T-helper 1 cell treated with Interleukin-12 subunit alpha and Interleukin-12 subunit beta and Interleukin-4 antibody, amounts not matched to agents 30 ng/mL and 1 ng/mL, for 36 hours (primary cell): ENCODE data around the gene RALGAPA1. TPM values are rescaled to one million over a fixed set of nuclear protein-coding genes. Genes with fewer than 3 reads are reported as not detected.
"Not testable (repeated sequence)": the region's sequence is repeated elsewhere in the genome, so short reads cannot be mapped to it uniquely, and the experiment has no call there.

Experiments
- intact Hi-C: fragments of 100-400 bp; cut with micrococcal nuclease; formaldehyde crosslinking; loops from one replicate; pipeline ENCODE4 v1.15.1; 2024
- total RNA-seq: library from RNA; stranded (reverse); gene quantifications from 2 replicates; pipeline ENCODE4 v1.2.3, GENCODE V29; 2022

RALGAPA1 gene
- total RNA-seq, 1 donor from 2014 or later: 57.2 TPM

DNA sequence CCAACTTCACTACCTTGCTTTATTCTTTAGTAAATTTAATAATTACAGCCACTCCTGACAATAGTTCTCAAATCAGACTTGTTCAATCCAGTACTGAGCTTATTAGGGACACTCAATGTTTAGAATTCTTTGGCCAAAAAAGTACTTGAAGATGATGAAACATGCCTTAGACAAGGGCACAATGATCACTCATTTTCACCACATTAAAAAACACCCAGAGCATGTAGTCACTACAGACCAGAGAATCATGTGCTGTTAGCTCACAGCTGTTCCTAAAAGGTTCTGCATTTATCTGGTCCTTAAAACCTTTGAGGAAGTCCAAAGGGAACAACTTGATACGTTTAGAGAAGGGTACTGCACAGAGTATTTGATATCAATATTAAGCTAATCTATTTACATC lies 176.4 kb downstream of the RALGAPA1 start:
- intact Hi-C loops: no loop called here

DNA sequence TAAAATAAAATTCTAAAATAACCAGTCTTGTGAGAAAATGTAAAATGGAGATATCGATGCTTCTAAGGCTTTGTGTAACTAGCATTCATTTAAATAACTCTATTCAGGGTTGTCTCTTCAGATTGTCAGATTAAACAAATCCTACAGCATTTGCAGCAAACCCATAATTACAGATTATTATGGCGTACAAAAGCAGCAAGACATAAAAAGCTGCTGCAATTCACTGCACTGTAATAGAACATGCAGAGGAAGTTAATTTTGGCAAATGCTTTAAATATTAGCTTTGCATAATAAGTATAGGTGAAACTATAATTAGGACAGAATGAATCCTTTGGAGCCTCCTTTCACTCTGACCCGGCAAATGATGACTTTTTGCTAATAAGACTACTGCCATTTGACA lies 176.8 kb downstream of the RALGAPA1 start:
- intact Hi-C loops: no loop called here

DNA sequence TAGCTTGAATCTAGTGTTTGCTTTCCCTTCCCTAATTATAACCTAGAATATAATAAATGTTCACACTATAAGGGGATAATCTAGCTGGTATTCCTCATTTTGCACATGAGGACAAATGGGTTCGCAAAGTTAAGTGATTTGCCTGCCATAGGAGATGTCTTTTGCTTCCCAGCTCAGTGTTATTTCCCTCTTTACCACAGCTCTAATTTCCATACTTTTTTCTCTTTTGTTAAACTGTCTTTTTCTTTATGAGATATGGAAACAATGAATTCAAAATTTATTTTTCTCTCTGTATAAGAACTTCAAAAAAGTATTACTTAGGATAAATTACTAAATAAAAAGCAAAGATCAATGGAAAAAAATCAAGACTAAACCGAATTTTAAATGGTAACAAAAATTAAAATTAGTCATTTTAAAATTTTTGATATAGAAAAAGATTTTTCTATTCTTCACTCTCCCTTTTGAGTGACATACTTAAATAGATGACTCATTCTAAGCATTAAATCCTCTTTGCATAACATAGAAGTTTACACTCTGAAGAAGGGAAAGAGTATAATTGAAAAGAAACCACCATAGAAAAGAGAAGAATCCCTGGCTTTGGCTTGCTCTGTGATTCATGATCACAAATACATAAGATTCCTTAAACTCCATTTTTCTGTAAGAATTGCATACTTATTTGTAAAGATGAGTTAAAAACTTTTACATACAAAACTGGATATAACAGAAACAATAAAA lies 177.9 kb downstream of the RALGAPA1 start:
- intact Hi-C loops: no loop called here

DNA sequence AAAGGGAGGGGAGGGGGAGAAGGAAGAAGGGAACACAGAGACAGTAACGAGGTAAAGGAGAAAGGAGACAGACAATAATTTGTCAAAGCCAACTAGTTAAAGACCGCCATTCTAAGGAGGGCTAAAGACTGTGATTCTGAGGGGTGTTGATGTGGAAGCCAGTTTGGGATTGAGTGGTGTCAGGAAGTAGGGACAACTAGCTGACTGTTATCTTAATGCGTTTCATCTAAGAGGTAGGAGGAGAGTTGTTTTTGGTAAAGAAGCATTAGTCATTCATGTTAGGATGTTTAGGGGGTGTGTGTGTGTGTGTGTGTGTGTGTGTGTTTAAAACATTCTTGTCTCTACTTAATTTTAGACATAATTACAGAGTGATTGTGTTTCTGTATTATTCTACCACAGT lies 180.1 kb downstream of the RALGAPA1 start:
- intact Hi-C loops: no loop called here

DNA sequence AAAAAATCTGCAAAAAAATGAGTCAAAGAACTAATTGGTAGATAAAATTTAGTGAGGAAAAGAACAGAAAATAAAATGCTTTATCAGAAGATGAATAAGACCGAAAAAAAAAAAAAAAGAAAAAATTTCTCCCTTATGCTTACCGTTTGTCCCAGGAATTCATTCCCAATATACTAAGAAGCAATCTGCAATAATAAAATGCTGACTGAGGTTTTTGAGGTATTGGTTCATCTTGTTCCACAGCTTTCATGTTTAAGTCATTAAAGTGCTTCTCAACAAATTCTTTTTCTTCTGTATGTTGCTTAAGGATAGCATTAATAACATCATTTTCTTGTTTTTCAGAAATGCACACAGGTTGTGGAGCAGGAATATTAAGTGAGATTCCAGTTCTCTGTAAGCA lies 182.1 kb downstream of the RALGAPA1 start:
- intact Hi-C loops: not testable (repeated sequence)

DNA sequence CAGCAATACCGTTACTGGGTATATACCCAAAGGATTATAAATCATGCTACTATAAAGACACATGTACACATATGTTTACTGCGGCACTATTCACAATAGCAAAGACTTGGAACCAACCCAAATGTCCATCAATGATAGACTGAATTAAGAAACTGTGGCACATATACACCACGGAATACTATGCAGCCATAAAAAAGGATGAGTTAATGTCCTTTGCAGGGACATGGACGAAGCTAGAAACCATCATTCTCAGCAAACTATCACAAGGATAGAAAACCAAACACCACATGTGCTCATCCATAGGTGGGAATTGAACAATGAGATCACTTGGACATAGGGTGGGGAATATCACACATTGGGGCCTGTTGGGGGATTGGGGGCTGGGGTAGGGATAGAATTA lies 187.1 kb downstream of the RALGAPA1 start:
- intact Hi-C loops: not testable (repeated sequence)

DNA sequence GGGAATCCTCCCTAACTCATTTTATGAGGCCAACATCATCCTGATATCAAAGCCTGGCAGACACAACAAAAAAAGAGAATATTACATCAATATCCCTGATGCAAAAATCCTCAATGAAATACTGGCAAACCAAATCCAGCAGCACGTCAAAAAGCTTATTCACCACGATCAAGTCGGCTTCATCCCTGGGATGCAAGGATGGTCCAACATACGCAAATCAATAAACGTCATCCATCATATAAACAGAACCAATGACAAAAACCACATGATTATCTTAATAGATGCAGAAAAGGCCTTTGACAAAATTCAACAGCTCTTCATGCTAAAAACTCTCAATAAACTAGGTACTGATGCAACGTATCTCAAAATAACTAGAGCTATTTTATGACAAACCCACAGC lies 189.1 kb downstream of the RALGAPA1 start:
- intact Hi-C loops: not testable (repeated sequence)

DNA sequence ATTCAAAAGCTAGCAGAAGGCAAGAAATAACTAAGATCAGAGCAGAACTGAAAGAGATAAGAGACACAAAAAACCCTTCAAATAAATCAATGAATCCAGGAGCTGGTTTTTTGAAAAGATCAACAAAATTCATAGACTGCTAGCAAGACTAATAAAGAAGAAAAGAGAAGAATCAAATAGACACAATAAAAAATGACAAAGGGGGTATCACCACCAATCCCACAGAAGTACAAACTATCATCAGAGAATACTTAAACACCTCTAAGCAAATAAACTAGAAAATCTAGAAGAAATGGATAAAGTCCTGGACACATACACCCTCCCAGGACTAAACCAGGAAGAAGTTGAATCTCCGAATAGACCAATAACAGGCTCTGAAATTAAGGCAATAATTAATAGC lies 189.6 kb downstream of the RALGAPA1 start:
- intact Hi-C loops: not testable (repeated sequence)

DNA sequence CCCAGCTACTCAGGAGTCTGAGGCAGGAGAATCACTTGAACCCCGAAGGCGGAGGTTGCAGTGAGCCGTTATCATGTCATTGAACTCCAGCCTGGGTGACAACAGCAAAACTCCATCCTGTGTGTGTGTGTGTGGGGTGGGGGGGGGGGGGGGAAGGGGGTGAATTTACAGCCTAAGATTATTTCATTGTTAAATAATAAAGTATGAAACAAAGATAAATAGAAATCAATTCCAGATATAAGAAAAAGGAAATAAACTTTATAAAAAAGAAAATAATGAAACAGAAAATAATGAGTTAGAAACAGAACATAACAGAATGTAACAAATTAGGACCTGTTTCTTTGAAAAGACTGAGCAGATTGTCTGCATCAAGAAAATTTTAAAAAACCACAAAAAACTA lies 191.6 kb downstream of the RALGAPA1 start:
- intact Hi-C loops: no loop called here

DNA sequence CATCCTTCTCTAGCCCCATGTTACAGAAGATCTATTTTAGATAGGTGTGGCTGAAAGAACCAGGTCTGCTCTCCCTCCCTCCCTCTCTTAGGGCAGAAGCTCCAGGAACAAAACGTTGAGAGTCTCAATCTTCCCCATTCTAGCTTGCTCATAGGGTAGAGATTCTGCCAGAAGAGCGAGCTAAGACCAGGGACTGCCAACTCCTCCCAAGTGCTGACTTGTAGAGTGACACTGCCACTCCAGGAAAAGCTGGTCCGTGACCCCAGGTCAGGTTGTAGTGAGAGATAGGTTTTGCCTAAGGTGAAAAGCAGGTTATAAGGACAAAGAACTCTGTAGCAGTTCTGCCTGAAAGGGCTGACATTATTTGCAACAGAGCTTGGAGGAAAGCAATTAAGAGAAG lies 201.7 kb downstream of the RALGAPA1 start:
- intact Hi-C loops: no loop called here

DNA sequence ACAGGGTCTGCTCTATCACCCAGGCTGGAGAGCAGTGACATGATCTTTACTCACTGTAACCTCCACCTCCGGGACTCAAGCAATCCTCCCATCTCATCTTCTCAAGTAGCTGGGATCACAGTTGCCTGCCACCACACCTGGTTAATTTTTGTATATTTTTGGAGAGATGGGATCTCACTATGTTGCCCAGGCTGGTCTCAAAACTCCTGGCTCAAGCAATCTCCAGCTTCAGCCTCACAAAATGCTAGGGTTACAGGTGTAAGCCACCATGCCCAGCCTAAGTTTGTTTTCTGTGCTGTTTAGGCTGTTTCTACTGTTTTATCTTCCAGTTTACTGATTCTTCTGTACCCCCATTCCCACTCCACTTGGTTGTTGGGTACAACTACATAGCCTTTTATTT lies 208.8 kb downstream of the RALGAPA1 start:
- intact Hi-C loops: no loop called here

DNA sequence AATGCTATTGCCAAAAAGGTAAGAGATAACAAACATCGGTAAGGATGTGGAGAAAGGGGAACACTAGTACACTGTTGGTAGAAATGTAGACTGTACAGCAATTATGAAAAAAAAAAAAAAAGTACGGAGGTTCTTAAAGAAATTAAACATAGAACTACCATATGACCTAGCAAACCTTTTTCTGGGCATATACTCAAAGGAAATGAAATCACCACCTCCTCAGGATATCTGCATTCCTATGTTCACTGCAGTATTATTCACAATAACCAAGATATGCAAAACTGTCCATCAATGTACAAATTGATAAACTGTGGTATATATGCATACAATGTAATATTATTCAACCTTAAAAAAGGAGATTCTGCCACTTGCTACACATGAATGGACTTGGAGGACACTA lies 214.5 kb downstream of the RALGAPA1 start:
- intact Hi-C loops: no loop called here

DNA sequence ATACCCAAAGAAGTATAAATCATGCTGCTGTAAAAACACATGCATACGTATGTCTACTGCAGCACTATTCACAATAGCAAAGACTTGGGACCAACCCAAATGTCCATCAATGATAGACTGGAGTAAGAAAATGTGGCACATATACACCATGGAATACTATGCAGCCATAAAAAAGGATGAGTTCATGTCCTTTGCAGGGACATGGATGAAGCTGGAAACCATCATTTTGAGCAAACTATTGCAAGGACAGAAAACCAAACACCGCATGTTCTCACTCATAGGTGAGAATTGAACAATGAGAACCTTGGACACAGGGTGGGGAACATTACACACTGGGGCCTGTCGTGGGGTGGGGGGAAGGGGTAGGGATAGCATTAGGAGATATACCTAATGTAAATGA lies 221.7 kb downstream of the RALGAPA1 start:
- intact Hi-C loops: not testable (repeated sequence)

DNA sequence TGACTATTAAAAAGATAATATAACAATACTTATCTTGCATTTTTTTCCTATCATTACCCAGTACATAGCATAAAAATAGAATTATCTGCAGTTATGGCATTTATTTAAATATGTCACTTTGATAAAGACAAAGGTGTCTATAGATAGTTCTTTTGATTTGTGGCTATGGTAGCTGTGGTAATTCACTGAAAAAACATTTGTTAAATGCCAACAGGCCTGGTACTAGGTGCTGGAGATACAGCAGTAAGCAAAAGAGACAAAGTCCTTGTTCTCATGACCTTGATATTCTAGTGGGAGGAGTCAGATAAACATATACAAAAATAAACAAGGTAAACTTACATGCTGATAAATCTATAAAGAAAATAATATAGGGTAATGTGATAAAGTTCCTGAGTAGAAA lies 230.5 kb downstream of the RALGAPA1 start:
- intact Hi-C loops: no loop called here

DNA sequence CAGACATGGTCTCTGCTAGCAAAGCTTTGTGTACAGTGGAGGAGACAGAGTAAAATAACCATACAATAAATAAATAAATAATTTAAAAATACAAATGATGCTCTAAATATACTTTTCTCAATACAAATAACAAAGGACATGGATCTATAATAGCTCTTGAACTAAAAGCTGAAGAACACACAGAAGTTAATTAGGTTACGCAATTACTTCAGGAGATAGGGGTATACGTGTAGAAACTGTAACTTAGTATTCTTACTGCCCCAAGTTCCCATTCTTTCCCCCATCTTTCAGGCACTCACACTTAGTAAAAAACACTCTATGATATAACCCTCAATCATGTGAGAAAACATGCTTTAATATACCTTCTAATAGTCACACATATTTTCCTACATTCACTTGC lies 231.0 kb downstream of the RALGAPA1 start:
- intact Hi-C loops: no loop called here

DNA sequence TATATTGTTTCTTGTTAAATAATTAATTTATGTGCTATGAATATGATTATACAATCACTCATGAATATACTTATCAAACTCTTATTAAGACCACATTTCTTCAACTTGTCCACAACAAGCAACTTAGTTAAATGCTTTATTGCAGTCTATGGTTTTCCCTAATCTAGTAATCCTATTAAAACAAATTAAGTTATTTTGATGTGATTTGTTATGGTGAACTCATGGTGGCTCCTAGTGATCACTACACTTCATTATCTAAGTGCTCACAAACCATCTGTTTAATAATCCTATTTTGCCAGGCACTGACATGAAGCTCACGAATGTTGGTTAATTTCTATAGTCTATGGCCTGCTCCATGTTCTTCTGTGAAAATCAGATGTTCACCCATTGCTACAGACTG lies 232.2 kb downstream of the RALGAPA1 start:
- intact Hi-C loops: no loop called here

DNA sequence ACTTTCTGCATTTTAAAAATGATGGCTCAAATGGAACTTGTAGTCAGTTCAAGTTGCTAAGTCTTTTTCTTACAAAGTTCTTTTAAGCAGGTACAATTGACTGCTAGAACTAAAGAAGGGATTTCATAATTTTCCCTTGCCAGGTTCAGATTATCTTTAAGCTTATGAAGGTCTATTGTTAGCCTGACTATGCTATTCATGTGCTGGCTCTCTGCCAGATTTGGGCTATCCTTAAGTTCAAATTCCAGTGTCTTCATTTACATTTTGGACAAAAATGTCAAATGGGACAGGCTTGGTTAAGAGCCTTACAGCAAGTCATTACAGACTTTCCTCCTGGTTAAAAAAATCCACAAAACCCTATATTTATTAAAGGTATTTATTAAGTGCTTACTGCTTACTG lies 232.8 kb downstream of the RALGAPA1 start:
- intact Hi-C loops: no loop called here

DNA sequence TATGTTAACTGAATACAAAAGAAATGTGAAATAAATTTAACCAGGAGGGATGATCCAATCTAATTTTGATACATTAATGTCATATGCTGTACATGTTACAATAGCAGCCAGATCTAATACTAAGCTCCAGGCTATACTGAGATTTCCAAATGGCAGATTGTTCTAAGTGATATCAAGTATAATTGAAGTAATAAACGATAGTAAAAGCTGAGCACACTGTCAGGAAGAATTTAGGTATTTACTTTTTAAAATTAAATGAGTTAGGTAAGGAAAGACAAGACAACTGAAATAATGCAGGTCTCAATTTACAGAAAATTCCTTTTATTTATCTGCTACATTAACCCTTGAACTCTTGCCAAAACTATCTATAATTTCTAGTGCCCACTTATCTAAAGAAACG lies 235.2 kb downstream of the RALGAPA1 start:
- intact Hi-C loops: no loop called here

DNA sequence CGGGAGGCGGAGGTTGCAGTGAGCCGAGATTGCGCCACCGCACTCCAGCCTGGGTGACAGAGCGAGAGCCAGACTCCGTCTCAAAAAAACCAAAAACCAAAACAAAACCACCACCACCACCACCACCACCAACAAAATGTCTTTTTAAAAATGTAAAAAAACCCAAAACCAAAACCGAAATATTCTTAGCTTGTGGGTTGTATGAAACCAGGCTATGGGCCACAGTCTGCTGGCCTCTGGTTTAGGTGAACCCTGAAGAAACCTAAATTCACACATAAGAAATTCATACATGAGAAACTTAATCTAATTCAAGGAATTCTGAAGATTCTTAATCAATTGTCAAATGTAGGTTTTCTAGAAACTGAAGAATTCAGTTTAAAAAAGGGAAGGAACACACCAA lies 237.5 kb downstream of the RALGAPA1 start:
- intact Hi-C loops: no loop called here

DNA sequence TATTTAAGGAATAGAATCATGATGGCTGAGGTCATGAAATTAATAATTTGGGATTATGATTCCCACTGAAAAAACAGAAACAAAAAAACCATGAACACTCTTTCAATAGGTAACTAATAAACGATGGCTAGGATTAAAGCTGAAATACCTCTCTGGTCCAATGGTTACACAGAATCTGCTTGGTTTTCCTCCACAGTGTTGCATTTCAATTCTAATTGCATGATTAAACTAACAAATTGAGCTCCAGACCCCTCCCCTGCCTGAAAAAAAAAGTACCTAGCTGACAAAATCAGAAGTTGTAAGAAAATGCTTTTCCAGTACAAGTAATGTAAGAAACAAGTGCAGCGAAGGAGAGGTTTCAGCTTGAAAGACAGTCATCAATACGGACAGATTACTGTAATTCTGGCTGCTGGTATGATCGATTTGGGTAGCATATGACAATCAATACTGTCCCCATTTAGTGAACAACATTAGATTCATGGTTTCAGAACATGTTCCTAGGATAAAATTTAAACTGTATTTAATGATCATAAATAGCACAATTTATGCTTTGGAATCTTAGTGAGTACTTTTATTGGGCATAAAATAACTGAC lies 243.1 kb downstream of the RALGAPA1 start:
- intact Hi-C loops: no loop called here

DNA sequence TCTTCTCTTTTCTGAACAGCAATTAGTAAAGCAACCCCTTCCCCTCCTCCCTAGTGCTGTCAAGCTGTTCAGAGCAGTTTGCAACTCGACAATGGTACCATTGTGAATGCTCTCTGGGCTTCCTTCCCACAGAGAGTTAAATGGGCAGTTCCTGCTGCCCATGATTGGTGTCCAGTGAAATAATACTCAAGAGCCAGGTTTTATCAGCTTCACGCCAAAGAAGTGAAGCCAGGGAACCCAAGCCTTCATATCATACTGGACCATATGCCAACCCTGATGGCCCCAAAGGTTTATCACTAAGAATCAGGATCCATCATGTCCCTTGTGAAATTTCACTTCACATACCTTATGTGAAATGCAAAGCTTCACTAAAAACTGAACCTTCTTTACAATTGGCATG lies 250.4 kb downstream of the RALGAPA1 start:
- intact Hi-C loops: no loop called here

DNA sequence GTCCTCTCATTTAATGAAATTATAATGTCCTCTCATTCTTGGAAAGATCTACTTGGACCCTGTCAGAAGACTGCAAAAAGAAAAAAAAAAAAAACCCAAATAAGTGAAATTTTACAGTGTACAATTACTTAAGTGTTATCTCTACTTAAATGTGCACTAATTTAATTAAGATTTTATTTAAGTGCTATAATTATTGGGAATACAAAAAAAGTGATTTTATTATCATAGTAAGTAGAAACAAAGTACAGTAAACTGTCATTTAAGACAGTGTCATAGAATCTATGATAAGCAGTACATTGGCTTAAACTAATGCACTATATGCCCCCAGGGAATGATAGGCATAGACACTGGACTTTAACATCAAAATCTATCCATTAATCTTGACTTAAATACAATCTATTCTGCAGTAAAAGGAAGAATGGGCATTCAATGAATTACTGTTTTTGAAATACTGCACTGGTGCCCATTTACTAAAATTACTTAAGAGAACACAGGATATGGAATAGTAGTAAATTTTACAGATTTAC lies 251.8 kb downstream of the RALGAPA1 start:
- intact Hi-C loops: no loop called here

DNA sequence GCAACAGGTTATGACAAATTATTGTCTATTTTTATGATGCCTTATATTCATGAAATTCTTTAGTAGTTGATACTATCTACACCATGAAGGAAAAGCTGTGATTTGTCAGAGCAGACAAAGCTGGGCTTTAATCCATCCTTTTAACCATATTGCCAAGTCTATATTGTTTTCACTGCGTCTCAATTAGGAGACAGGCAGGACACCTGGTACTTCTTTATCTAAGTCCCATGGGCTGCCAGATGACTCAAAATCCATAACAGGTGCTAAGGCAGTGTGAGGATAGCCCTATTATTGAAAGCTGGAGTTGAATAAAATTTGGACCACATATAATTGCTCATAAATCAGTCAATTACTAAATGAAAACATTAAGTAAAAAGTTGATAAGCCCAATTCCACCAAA lies 252.5 kb downstream of the RALGAPA1 start:
- intact Hi-C loops: no loop called here
